ENCODE data around the gene SMIM17.

SMIM17 gene

GRCh38 chr19:56642711-56643459 lies at the start of gene SMIM17:
Gene SMIM17 (plus strand): TSS chr19:56643159. CDS start chr19:56645668, 2,509 bp downstream.
- DNase-seq, result no peak

- no peak for DNase-seq
Observed at GRCh38 chr19:56594446-56594782, 48.5 kb upstream of the SMIM17 start.

- peak; percentile 81 for DNase-seq
Observed at GRCh38 chr19:56594783-56595547, 48.0 kb upstream of the SMIM17 start, which contains the start of gene ZNF71. Gene ZNF71 (plus strand): TSS chr19:56595302. CDS start chr19:56601559, 6,257 bp downstream.

- DNase-seq, result no peak
Observed at GRCh38 chr19:56595548-56595899, 47.4 kb upstream of the SMIM17 start.

GRCh38 chr19:56596676-56597075 lies 46.3 kb upstream of the SMIM17 start:
- no peak for DNase-seq

GRCh38 chr19:56597696-56598095 lies 45.3 kb upstream of the SMIM17 start:
- no peak for DNase-seq

GRCh38 chr19:56601375-56601774 lies 41.6 kb upstream of the SMIM17 start:
- DNase-seq, result no peak

- no peak for DNase-seq
Observed at GRCh38 chr19:56603829-56604228, 39.1 kb upstream of the SMIM17 start.

- no peak for DNase-seq
Observed at GRCh38 chr19:56608274-56608964, 34.5 kb upstream of the SMIM17 start.

- no peak for DNase-seq
Observed at GRCh38 chr19:56611288-56611687, 31.7 kb upstream of the SMIM17 start.

- no peak for DNase-seq
Observed at GRCh38 chr19:56612737-56613136, 30.2 kb upstream of the SMIM17 start.

- DNase-seq, result no peak
Observed at GRCh38 chr19:56613639-56614038, 29.3 kb upstream of the SMIM17 start.

GRCh38 chr19:56617531-56617930 lies 25.4 kb upstream of the SMIM17 start:
- DNase-seq, result no peak

- DNase-seq, result no peak
Observed at GRCh38 chr19:56619121-56619520, 23.8 kb upstream of the SMIM17 start.

GRCh38 chr19:56622374-56622773 lies 20.6 kb upstream of the SMIM17 start:
- DNase-seq, result no peak

- no peak for DNase-seq
Observed at GRCh38 chr19:56623006-56623405, 20.0 kb upstream of the SMIM17 start.

GRCh38 chr19:56625708-56626107 lies 17.3 kb upstream of the SMIM17 start:
- no peak for DNase-seq

GRCh38 chr19:56633021-56633420 lies 9.9 kb upstream of the SMIM17 start:
- DNase-seq, result no peak

GRCh38 chr19:56637976-56638555 lies 4.9 kb upstream of the SMIM17 start:
- no peak for DNase-seq

GRCh38 chr19:56639217-56639616 lies 3.7 kb upstream of the SMIM17 start:
- no peak for DNase-seq

- no peak for DNase-seq
Observed at GRCh38 chr19:56643460-56643955, 549 bp downstream of the SMIM17 start.

- DNase-seq, result no peak
Observed at GRCh38 chr19:56654151-56654550, 11.2 kb downstream of the SMIM17 start.
